Measurements from ENCODE around the gene XPO6.
"Not testable (repeated sequence)": the region's sequence is repeated elsewhere in the genome, so short reads cannot be mapped to it uniquely, and the experiment has no call there.

Gene XPO6

GRCh38 chr16:28131181-28131580 lies 80.6 kb downstream of the XPO6 start:
- DNase-seq, result no peak
- Mint-ChIP-seq H3K27ac (peak overlapping the region in 1 of 2 donors; percentile 68), H3K9me3 (no peaks in the 10 kb centered on the region), H3K4me3 (no peak overlapping the region), H3K27me3 (no peaks in the 10 kb centered on the region), H3K4me1 (peaks cover 34% of the 10 kb centered on the region)
- no peak for ATAC-seq

GRCh38 chr16:28130099-28131088 lies 81.4 kb downstream of the XPO6 start:
- no peak overlapping the region for H3K4me3 Mint-ChIP-seq
- H3K4me1 Mint-ChIP-seq, result peaks cover 34% of the 10 kb centered on the region
- DNase-seq (no peak), ATAC-seq (no peak)
- peak overlapping the region; percentile 12 to 66 for H3K27ac Mint-ChIP-seq
- no peaks in the 10 kb centered on the region for H3K9me3 Mint-ChIP-seq
- H3K27me3 Mint-ChIP-seq, result no peaks in the 10 kb centered on the region

- peak overlapping the region; percentile 86 to 90 for H3K27ac Mint-ChIP-seq
- H3K9me3 Mint-ChIP-seq, result no peaks in the 10 kb centered on the region
- no peak overlapping the region for H3K4me3 Mint-ChIP-seq
- DNase-seq (no peak), ATAC-seq (no peak)
- H3K4me1 Mint-ChIP-seq, result peaks cover 29% of the 10 kb centered on the region
- H3K27me3 Mint-ChIP-seq, result no peaks in the 10 kb centered on the region
These were observed 84.8 kb downstream of the XPO6 start for GRCh38 chr16:28126684-28127620.

GRCh38 chr16:28125592-28125991 lies 86.2 kb downstream of the XPO6 start:
- H3K27me3 Mint-ChIP-seq, result no peaks in the 10 kb centered on the region
- ATAC-seq, result no peak

GRCh38 chr16:28121527-28121926 lies 90.2 kb downstream of the XPO6 start:
- DNase-seq, result no peak
- ATAC-seq, result no peak
- H3K27ac Mint-ChIP-seq, result peak overlapping the region in 1 of 2 donors; percentile 0
- peaks cover 2% of the 10 kb centered on the region for H3K4me1 Mint-ChIP-seq
- no peaks in the 10 kb centered on the region for H3K9me3 Mint-ChIP-seq
- H3K27me3 Mint-ChIP-seq, result no peaks in the 10 kb centered on the region
- H3K4me3 Mint-ChIP-seq, result no peak overlapping the region

More at GRCh38 chr16:28125592-28125991, 86.2 kb downstream of the XPO6 start:
- H3K4me3 Mint-ChIP-seq, result no peak overlapping the region
- H3K4me1 Mint-ChIP-seq, result peaks cover 22% of the 10 kb centered on the region
- peak overlapping the region; percentile 28 to 87 for H3K27ac Mint-ChIP-seq
- no peaks in the 10 kb centered on the region for H3K9me3 Mint-ChIP-seq
- DNase-seq, result no peak

- no peak for ATAC-seq
- no peak for DNase-seq
- no peaks in the 10 kb centered on the region for H3K9me3 Mint-ChIP-seq
- H3K4me1 Mint-ChIP-seq, result peaks cover 5% of the 10 kb centered on the region
- no peak overlapping the region for H3K4me3 Mint-ChIP-seq
- no peaks in the 10 kb centered on the region for H3K27me3 Mint-ChIP-seq
- peak overlapping the region in 1 of 2 donors; percentile 2 for H3K27ac Mint-ChIP-seq
These were observed 91.0 kb downstream of the XPO6 start for GRCh38 chr16:28120754-28121153.

GRCh38 chr16:28118637-28119036 lies 93.1 kb downstream of the XPO6 start:
- H3K4me1 Mint-ChIP-seq, result peaks cover 5% of the 10 kb centered on the region
- no peak overlapping the region for H3K4me3 Mint-ChIP-seq
- no peak for DNase-seq
- no peak overlapping the region for H3K27ac Mint-ChIP-seq
- ATAC-seq, result no peak
- no peaks in the 10 kb centered on the region for H3K9me3 Mint-ChIP-seq
- H3K27me3 Mint-ChIP-seq, result no peaks in the 10 kb centered on the region

GRCh38 chr16:28117168-28117565 lies 94.6 kb downstream of the XPO6 start:
- Mint-ChIP-seq H3K9me3 (no peaks in the 10 kb centered on the region), H3K4me1 (peaks cover 13% of the 10 kb centered on the region), H3K4me3 (no peak overlapping the region), H3K27ac (no peak overlapping the region), H3K27me3 (no peaks in the 10 kb centered on the region)
- ATAC-seq (no peak), DNase-seq (no peak)

GRCh38 chr16:28115866-28116265 lies 95.9 kb downstream of the XPO6 start:
- not testable (repeated sequence) for H3K27me3 Mint-ChIP-seq, ATAC-seq, H3K4me3 Mint-ChIP-seq, H3K9me3 Mint-ChIP-seq, DNase-seq, H3K27ac Mint-ChIP-seq
- peaks cover 13% of the 10 kb centered on the region for H3K4me1 Mint-ChIP-seq

GRCh38 chr16:28112908-28113307 lies 98.9 kb downstream of the XPO6 start:
- ATAC-seq (peak; percentile 80), DNase-seq (peak in 1 of 2 donors; percentile 27)
- H3K27me3 Mint-ChIP-seq, result no peaks in the 10 kb centered on the region

GRCh38 chr16:28110977-28111376 lies 100.8 kb downstream of the XPO6 start:
- H3K4me3 Mint-ChIP-seq, result no peak overlapping the region
- no peaks in the 10 kb centered on the region for H3K27me3 Mint-ChIP-seq
- H3K9me3 Mint-ChIP-seq, result no peaks in the 10 kb centered on the region
- ATAC-seq (no peak), DNase-seq (no peak)
- peak overlapping the region in 1 of 2 donors; percentile 62 for H3K27ac Mint-ChIP-seq
- peaks cover 21% of the 10 kb centered on the region for H3K4me1 Mint-ChIP-seq

More at GRCh38 chr16:28112908-28113307, 98.9 kb downstream of the XPO6 start:
- Mint-ChIP-seq H3K4me1 (peaks cover 26% of the 10 kb centered on the region), H3K4me3 (no peak overlapping the region), H3K27ac (peak overlapping the region; percentile 26 to 78), H3K9me3 (no peaks in the 10 kb centered on the region)

GRCh38 chr16:28110479-28110878 lies 101.3 kb downstream of the XPO6 start:
- Mint-ChIP-seq H3K9me3 (no peaks in the 10 kb centered on the region), H3K27ac (peak overlapping the region; percentile 3 to 75), H3K4me3 (no peak overlapping the region), H3K4me1 (peaks cover 21% of the 10 kb centered on the region), H3K27me3 (no peaks in the 10 kb centered on the region)
- ATAC-seq, result no peak
- DNase-seq, result no peak

GRCh38 chr16:28110074-28110473 lies 101.7 kb downstream of the XPO6 start:
- Mint-ChIP-seq H3K9me3 (no peaks in the 10 kb centered on the region), H3K27me3 (no peaks in the 10 kb centered on the region), H3K27ac (peak overlapping the region; percentile 3 to 75), H3K4me1 (peaks cover 21% of the 10 kb centered on the region), H3K4me3 (no peak overlapping the region)
- ATAC-seq, result no peak
- DNase-seq, result no peak

GRCh38 chr16:28108590-28109247 lies 103.0 kb downstream of the XPO6 start:
- peak overlapping the region; percentile 66 to 90 for H3K27ac Mint-ChIP-seq
- H3K9me3 Mint-ChIP-seq, result no peaks in the 10 kb centered on the region
- H3K4me3 Mint-ChIP-seq, result no peak overlapping the region
- H3K4me1 Mint-ChIP-seq, result peaks cover 21% of the 10 kb centered on the region
- no peak for DNase-seq
- no peak for ATAC-seq
- no peaks in the 10 kb centered on the region for H3K27me3 Mint-ChIP-seq

GRCh38 chr16:28107232-28107631 lies 104.5 kb downstream of the XPO6 start:
- DNase-seq (no peak), ATAC-seq (no peak)
- no peaks in the 10 kb centered on the region for H3K27me3 Mint-ChIP-seq
- no peaks in the 10 kb centered on the region for H3K9me3 Mint-ChIP-seq
- no peak overlapping the region for H3K27ac Mint-ChIP-seq
- H3K4me1 Mint-ChIP-seq, result peaks cover 19% of the 10 kb centered on the region
- no peak overlapping the region for H3K4me3 Mint-ChIP-seq
